Hair follicular keratinocyte (primary cell): ENCODE data around the gene PAPOLB. TPM values are rescaled to one million over a fixed set of nuclear protein-coding genes. Genes with fewer than 3 reads are reported as not detected.

ENCODE experiments used
- total RNA-seq: library from RNA; depleted of rRNA; stranded (reverse); fragments of >200 nt; gene quantifications from 2 replicates; pipeline ENCODE4 v1.2.3, GENCODE V29; 2015

PAPOLB gene
- total RNA-seq: not detected in 2 replicates

GRCh38 chr7:4861673-4862072 lies at the start of gene PAPOLB:
TSS of gene PAPOLB (minus strand) at chr7:4862030. CDS start at chr7:4861810, 220 bp downstream.

DNA sequence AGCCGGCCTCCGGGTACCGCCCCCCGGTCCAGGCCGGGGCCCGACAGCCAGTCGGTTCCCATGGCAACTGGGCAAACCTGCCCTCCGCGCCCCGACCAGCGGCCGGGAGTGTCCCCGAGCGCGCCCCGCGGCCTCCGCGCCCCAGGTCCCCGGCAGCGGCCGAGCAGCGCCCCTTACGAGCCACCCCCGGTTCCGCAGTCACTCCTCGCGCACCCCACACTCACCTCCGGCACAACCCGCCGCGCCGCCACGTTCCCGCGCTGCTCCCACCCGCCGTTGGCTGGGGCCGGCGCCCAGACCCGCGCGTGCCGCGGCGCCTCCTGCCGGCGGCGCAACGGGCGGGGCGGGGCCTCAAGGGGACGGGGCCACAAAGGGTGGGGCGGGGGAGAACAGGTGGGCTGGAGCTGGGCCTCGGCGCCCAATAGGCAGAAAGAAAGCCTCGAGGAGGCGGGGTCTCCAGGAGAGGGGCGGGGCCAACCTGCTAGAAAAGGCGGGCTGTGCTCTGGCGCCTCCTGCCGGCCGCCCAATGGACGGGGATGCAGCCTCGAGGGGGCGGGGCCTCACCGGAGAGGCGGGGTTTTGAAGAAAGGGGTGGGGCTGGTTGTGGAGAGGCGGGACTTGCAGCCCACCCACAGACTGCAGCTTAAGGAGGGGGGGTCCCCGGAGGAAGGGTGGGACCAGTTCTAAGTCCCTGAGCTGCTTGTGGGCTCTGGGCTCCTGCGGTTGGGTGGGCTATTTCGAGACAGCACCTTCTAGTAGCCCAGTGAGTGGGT lies 21.7 kb upstream of the PAPOLB start, which contains the start of gene RADIL:
Gene RADIL (minus strand): TSS at position 345 of the 773 bp plus-strand sequence. CDS start 5,577 bp downstream, outside the sequence.

Other genes starting within 250 kb of the PAPOLB start
- gene FOXK1, start 179.7 kb downstream of the PAPOLB start, total RNA-seq: 21.0 and 24.8 TPM in 2 replicates
- 15.7 and 20.4 TPM in 2 replicates for gene AP5Z1, start 86.4 kb downstream of the PAPOLB start, total RNA-seq
- not detected in 2 replicates for gene RADIL, start 21.7 kb upstream of the PAPOLB start, total RNA-seq
- not detected in 2 replicates for gene MMD2, start 97.2 kb upstream of the PAPOLB start, total RNA-seq
- gene RBAK, start 183.8 kb upstream of the PAPOLB start, total RNA-seq: 4.2 and 5.2 TPM in 2 replicates